Skeletal muscle tissue (tissue), 4 donors: ENCODE data around the gene IL31RA. TPM values are rescaled to one million over a fixed set of nuclear protein-coding genes. Genes with fewer than 3 reads are reported as not detected.

Source experiments
- H3K27ac ChIP-seq: one replicate; pipeline ENCODE4 v1.7.0; 2013; ENCODE audit warnings: mild to moderate bottlenecking, low read depth, low read length, inconsistent platforms
- H3K27me3 ChIP-seq, 3 donors: one replicate each; pipeline ENCODE4 v1.7.0; 2013; ENCODE audit warnings: low read length in 3 of 3; ENCODE audit not compliant: control insufficient read depth in 3 of 3, insufficient read depth in 3 of 3
- H3K36me3 ChIP-seq, 3 donors: one replicate each; pipeline ENCODE4 v1.7.0; 2013; ENCODE audit warnings: low read length in 3 of 3; ENCODE audit not compliant: control insufficient read depth in 3 of 3, insufficient read depth in 3 of 3
- H3K4me1 ChIP-seq, 3 donors: one replicate each; pipeline ENCODE4 v1.7.0; 2013; ENCODE audit warnings: low read length in 3 of 3, mild to moderate bottlenecking in 3 of 3; ENCODE audit not compliant: control insufficient read depth in 3 of 3, insufficient read depth in 3 of 3
- H3K4me3 ChIP-seq, 3 donors: one replicate each; pipeline ENCODE4 v1.7.0; 2013; ENCODE audit warnings: low read length in 3 of 3
- H3K9ac ChIP-seq, 3 donors: one replicate each; pipeline ENCODE4 v1.7.0; 2013; ENCODE audit warnings: low read length in 3 of 3, mild to moderate bottlenecking in 3 of 3, moderate library complexity in 2 of 3, low read depth in 1 of 3
- H3K9me3 ChIP-seq, 3 donors: one replicate each; pipeline ENCODE4 v1.7.0; 2013; ENCODE audit warnings: low read length in 3 of 3; ENCODE audit not compliant: control insufficient read depth in 3 of 3
- total RNA-seq: library from RNA; depleted of rRNA; stranded (reverse); fragments of >200 nt; gene quantifications from one replicate; pipeline ENCODE4 v1.2.3, GENCODE V29; 2014
- donor health status: Osteomylitis.

IL31RA gene
- total RNA-seq, 1 donor from 2014 or later, result 1.0 TPM

DNA sequence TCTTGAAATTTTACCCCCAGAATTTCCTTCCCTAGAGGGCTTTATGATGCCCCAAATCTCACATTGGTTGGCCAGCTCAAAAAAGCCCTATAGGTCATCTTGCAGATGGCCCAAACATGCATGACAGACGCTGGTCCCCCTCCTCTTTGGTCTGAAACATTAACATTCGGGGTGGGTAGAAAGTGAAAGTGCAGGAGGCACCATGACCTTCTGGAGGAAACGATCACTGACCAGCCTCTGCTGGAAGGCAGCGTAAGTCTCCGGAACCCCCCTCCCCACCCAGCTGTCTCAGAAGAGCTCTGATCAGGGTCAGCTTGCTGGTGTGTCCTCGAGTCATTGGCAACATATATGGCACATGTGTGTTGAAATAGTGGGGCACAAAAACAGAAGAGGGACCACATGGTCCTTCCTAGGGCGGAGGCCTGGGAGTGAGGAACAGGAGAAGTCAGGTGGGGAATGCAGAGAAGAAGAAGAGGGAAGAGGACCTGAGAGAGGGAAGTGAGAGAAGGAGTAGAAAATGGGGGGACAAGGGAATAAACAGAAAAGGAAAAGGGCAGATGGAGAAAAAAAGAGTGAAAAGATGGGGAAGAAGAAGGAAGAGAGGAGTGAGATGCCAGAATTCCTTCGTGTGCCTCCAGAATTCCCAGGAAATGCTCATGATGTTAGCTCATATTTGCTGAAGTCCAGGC lies 46.2 kb downstream of the IL31RA start:
- H3K27ac ChIP-seq, result no peak overlapping the region
- H3K36me3 ChIP-seq, result no peaks in the 10 kb centered on the region
- H3K27me3 ChIP-seq, result no peaks in the 10 kb centered on the region
- H3K9ac ChIP-seq, result no peak overlapping the region
- H3K4me1 ChIP-seq, result peaks cover 0 to 6% (median 6%) of the 10 kb centered on the region in 3 donors
- peak overlapping the region in 2 of 3 donors; percentile 45 to 49 for H3K4me3 ChIP-seq
- no peaks in the 10 kb centered on the region for H3K9me3 ChIP-seq

DNA sequence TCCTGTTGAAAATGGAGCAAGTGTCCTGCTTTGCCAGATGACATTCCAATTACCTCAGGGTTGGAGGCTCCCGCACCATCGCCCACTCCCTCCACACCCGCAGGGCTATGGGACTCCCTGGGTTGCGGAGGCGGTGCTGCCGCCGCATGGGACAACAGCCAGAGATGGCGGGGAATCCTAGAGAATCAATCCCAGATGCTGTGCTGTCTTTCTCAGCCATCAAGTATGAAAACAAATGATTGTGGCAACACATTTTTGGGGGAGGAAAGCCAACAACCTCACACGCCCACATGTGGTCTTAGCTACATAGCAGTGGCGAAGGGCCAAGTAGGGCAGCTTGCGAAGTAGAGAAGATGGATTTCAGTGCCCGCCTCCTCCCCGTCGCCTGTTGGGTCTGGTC lies 46.7 kb downstream of the IL31RA start:
- Histone ChIP-seq H3K9me3 (no peaks in the 10 kb centered on the region), H3K4me1 (peaks cover 0 to 6% (median 6%) of the 10 kb centered on the region in 3 donors), H3K36me3 (no peaks in the 10 kb centered on the region), H3K9ac (no peak overlapping the region), H3K27ac (no peak overlapping the region), H3K4me3 (peak overlapping the region; percentile 45 to 49 (median 45)), H3K27me3 (no peaks in the 10 kb centered on the region)

DNA sequence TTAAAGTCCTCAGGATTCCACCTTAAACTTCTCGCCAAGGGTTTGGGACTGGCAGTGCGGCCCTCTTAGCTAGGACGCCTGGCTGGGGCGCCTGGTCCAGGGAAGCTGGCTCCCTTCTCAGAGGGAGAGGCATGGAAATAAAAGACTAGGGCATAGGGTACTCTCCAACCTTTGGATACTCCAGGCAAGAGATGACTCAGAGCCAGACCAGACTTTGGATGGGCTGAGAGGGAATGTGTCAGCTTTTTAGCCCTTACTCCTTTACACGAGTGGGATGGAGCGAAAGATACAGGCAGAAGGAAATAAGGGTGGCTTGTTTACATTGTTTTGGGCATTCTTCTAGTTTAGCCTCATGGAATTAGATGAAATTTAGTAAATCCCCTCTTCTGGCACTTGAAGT lies 48.2 kb downstream of the IL31RA start:
- H3K4me3 ChIP-seq, result no peak overlapping the region
- H3K36me3 ChIP-seq, result no peaks in the 10 kb centered on the region
- H3K27me3 ChIP-seq, result no peaks in the 10 kb centered on the region

DNA sequence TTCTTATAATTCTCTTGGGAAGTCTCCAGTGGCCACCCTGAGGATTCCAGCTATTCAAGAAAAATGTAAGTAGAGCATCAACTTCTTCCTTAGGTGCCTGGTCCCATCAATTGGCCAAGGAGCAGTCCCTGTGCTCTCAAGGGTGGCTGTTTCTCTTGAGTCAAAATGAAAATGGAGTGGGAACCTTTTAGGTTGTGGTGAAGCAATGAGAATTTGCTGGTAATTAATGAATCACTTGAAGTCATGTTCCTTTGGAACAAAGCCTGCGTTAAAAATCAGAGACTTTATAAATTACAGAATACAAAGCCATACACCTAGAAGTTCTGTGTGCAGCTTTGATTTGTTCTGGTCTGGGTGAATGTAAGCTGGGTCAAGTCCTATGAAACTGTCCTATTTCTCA lies 48.9 kb downstream of the IL31RA start:
- H3K27me3 ChIP-seq, result no peaks in the 10 kb centered on the region
- no peak overlapping the region for H3K9ac ChIP-seq
- H3K4me3 ChIP-seq, result no peak overlapping the region
- peaks cover 10 to 20% (median 20%) of the 10 kb centered on the region in 3 donors for H3K4me1 ChIP-seq
- H3K36me3 ChIP-seq, result no peaks in the 10 kb centered on the region
- H3K27ac ChIP-seq, result no peak overlapping the region
- H3K9me3 ChIP-seq, result no peaks in the 10 kb centered on the region

More for the DNA sequence above, 48.2 kb downstream of the IL31RA start:
- no peak overlapping the region for H3K27ac ChIP-seq
- H3K9me3 ChIP-seq, result no peaks in the 10 kb centered on the region
- peaks cover 10 to 17% (median 17%) of the 10 kb centered on the region in 3 donors for H3K4me1 ChIP-seq
- no peak overlapping the region for H3K9ac ChIP-seq

DNA sequence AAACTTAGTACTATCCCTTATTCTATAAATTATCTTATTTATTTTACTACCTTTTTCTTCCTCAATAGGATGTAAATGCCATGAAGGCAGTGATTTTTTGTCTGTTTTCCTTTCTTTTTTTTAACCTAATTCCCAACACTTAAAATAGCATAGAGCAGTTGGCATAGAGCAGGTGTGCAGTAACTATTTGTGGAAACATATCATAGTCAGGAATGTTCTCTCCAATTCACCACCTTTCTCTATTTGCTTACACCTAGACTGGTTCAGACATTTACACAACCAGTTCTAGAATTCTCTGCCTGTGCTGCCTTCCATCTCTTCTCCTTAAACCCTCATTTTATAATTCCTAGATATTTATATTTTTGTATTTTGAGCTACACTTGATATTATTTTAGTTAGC lies 49.6 kb downstream of the IL31RA start:
- H3K4me1 ChIP-seq, result peaks cover 10 to 23% (median 20%) of the 10 kb centered on the region in 3 donors
- H3K9ac ChIP-seq, result no peak overlapping the region
- H3K9me3 ChIP-seq, result no peaks in the 10 kb centered on the region
- H3K4me3 ChIP-seq, result no peak overlapping the region
- no peaks in the 10 kb centered on the region for H3K36me3 ChIP-seq
- no peak overlapping the region for H3K27ac ChIP-seq
- H3K27me3 ChIP-seq, result no peaks in the 10 kb centered on the region

DNA sequence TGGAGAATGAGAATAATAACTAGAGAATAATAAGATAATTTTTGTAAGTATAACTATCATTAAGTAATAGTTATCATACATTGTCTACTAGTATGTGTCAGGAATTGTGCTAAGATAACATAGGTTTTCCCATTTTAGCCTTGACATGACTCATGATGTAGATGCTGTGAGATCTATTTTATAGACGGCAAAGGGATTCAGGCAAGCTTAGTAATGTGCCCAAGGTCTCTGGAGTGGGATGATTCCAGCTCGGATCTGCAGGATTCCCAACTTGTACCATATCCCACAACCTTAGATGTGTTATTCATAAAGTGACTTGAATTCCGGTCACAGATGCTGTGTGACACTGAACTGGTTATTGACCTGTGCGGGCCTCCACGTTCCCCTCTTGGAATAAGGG lies 51.5 kb downstream of the IL31RA start:
- no peak overlapping the region for H3K4me3 ChIP-seq
- H3K9ac ChIP-seq, result no peak overlapping the region
- no peaks in the 10 kb centered on the region for H3K27me3 ChIP-seq

DNA sequence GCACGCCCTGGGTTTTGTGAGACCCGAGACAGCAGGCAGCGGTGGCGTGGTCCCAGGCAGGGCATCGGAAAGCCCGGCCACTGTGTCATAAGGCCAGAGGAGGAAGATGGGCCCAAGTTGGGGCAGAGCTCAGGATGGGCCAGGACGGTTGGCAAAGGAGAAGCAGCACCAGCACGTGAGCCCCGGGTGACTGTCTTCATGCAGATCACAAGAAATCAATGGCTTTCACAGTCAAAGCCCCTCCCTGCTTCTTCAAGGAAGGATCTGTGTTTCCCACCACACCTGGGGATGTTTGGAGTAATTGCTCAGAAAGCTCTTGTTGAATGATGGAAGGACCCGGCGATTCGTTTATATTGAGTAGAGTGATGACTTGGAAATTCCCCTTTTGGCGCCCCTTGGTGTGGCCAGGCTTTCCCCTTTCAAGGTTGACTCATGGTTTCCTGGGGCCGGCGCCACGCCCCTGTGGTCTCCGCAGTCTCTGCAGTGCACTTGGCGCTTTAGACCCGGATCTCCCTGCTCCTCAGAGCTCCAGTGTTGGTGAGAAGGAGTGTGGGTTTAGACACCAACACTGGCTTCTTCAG lies 52.1 kb downstream of the IL31RA start:
- H3K27me3 ChIP-seq, result no peaks in the 10 kb centered on the region
- peaks cover 0 to 2% (median 0%) of the 10 kb centered on the region in 3 donors for H3K36me3 ChIP-seq
- no peak overlapping the region for H3K27ac ChIP-seq
- H3K9ac ChIP-seq, result no peak overlapping the region
- no peaks in the 10 kb centered on the region for H3K9me3 ChIP-seq
- H3K4me1 ChIP-seq, result peaks cover 10 to 20% (median 17%) of the 10 kb centered on the region in 3 donors
- H3K4me3 ChIP-seq, result no peak overlapping the region

More for the DNA sequence above, 51.5 kb downstream of the IL31RA start:
- H3K27ac ChIP-seq, result no peak overlapping the region
- no peaks in the 10 kb centered on the region for H3K9me3 ChIP-seq
- no peaks in the 10 kb centered on the region for H3K36me3 ChIP-seq
- H3K4me1 ChIP-seq, result peaks cover 10 to 21% (median 20%) of the 10 kb centered on the region in 3 donors

DNA sequence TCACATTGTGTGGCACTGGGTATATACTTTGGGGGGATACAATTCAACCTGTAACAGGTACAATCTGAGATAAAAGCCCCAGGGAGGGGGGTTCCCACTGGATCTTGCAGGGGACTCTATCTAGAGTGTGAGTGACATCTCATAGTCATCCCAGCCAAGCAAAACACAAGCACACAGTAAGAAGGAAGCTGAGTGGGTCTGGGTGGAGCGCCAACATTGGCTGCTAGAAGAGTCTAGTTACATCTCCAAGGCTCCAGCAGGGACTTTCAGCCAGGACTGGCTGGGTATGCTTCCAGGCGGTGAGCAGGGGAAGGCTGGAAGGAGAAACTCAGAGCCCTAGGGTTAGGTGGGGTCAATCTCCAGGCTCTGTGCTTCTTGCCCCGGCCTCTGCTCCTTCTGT lies 53.0 kb downstream of the IL31RA start:
- no peak overlapping the region for H3K9ac ChIP-seq
- H3K27me3 ChIP-seq, result no peaks in the 10 kb centered on the region
- peaks cover 10 to 20% (median 17%) of the 10 kb centered on the region in 3 donors for H3K4me1 ChIP-seq
- H3K27ac ChIP-seq, result no peak overlapping the region
- H3K9me3 ChIP-seq, result no peaks in the 10 kb centered on the region
- peaks cover 0 to 2% (median 0%) of the 10 kb centered on the region in 3 donors for H3K36me3 ChIP-seq
- H3K4me3 ChIP-seq, result no peak overlapping the region

DNA sequence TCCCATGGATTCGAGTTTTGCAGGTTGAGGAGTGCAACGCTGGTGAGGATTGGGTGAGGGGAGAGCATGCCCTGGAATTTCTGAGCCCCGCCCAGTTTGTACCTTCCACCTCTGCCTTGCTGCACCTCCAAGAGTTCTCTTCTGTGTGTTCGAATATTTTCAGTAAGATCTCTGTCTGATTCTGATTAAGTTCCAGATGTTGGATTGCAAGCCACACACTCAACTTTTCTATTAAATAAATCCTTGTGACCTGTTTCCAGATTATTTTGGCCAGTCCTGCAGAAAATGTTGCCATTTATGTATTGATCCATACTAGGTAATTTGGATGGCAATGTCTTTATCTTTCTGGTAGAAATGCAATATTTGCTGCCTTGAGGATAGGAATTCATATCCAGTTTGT lies 54.1 kb downstream of the IL31RA start:
- Histone ChIP-seq H3K27ac (no peak overlapping the region), H3K9ac (no peak overlapping the region), H3K9me3 (no peaks in the 10 kb centered on the region), H3K4me3 (no peak overlapping the region), H3K27me3 (no peaks in the 10 kb centered on the region), H3K36me3 (peaks cover 0 to 2% (median 0%) of the 10 kb centered on the region in 3 donors), H3K4me1 (peaks cover 10 to 20% (median 17%) of the 10 kb centered on the region in 3 donors)

DNA sequence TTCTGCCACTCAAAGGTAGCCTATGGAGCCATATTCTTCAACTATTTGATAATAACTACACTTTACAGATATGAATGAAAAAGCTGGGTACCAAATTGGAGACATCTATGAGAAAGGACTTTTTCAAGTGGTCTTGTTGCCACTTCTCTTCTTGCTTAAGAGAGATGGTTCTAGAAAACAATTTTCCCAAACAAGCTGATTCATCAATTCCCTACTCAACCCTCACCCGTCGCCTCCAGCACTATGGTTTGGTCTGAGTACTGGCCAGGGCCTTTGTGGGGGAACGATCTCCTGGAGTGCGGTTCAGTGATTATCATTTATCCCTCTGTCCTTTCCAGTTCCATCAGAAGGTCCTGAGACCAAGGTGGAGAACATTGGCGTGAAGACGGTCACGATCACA lies 56.8 kb downstream of the IL31RA start:
- Histone ChIP-seq H3K9me3 (no peaks in the 10 kb centered on the region), H3K9ac (no peak overlapping the region), H3K36me3 (peaks cover 0 to 2% (median 0%) of the 10 kb centered on the region in 3 donors), H3K27me3 (no peaks in the 10 kb centered on the region), H3K4me3 (no peak overlapping the region), H3K4me1 (peaks cover 10 to 20% (median 17%) of the 10 kb centered on the region in 3 donors), H3K27ac (no peak overlapping the region)
